Activated CD8-positive, alpha-beta memory T cell treated with anti-CD3 and anti-CD28 coated beads for 4 hours (primary cell): ENCODE data around the gene MYH15.
"Not testable (repeated sequence)": the region's sequence is repeated elsewhere in the genome, so short reads cannot be mapped to it uniquely, and the experiment has no call there.

Experiments
- DNase-seq, 2 donors: peaks; one replicate each; pipeline ENCODE4 v3.0.0-alpha.2; 2020; ENCODE audit warnings: low read depth in 2 of 2

MYH15 gene

GRCh38 chr3:108388136-108389132 lies 122.0 kb downstream of the MYH15 start:
- no peak for DNase-seq

GRCh38 chr3:108387063-108387462 lies 123.3 kb downstream of the MYH15 start:
- no peak for DNase-seq

DNA sequence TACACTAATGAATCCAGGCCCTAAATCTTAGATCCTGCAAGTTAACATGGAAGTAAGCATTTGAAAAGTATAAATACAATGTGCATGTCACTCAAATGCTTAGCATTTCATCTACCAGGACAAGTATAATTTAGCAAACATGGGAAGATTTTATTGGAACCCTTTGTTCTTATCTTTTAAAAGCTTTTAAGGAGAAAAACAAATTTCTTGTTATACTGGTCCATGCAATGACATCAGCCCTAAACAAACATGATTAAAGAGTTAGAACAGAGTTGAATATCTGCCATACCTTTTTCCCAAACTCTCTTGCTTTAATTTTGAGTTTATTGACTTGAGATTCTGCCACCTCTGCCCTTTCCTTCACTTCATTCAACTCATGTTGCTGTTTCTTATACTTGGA lies 127.1 kb downstream of the MYH15 start:
- DNase-seq: no peak

- DNase-seq: no peak
Measured at GRCh38 chr3:108381529-108382140, 128.8 kb downstream of the MYH15 start.

DNA sequence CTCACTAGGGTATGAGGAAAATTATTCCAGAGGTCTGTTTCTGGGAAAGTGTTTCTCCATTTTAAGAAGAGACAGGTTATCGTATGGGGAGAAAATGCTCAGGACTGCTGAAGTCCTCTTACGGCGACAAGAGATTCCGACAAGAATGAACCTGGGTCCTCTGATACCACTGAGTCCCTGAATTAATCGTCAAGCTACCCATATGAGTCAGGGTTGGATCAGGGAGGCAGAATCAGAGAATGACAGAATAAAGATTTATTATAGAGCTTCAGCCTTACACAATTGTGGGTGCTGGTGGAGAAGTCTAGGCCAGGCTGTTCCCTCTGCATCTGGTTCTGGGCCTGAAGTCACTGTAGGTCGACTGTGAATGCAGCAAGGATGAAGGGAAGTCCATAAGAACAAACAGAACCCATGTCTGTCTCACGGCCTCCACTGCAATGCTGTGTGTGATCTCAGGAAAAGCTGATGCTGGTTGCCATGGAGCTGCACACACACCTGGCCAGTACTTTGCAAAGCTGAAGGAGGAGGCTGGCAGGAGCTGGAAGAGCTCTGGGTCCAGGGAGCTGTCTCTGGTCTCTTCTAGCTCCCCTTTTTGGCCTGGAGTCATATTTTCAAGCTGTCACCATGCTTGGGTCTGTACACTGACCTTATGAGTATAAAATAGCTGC lies 130.1 kb downstream of the MYH15 start:
- DNase-seq: no peak

GRCh38 chr3:108378952-108379342 lies 131.4 kb downstream of the MYH15 start:
- DNase-seq: not testable (repeated sequence)

- DNase-seq: no peak
Measured at GRCh38 chr3:108378153-108378951, 132.0 kb downstream of the MYH15 start.

- DNase-seq: no peak
Measured at GRCh38 chr3:108377384-108377783, 133.0 kb downstream of the MYH15 start.

GRCh38 chr3:108376026-108376425 lies 134.4 kb downstream of the MYH15 start:
- DNase-seq: no peak

- DNase-seq: no peak
Measured at GRCh38 chr3:108359011-108359410, 151.4 kb downstream of the MYH15 start.

DNA sequence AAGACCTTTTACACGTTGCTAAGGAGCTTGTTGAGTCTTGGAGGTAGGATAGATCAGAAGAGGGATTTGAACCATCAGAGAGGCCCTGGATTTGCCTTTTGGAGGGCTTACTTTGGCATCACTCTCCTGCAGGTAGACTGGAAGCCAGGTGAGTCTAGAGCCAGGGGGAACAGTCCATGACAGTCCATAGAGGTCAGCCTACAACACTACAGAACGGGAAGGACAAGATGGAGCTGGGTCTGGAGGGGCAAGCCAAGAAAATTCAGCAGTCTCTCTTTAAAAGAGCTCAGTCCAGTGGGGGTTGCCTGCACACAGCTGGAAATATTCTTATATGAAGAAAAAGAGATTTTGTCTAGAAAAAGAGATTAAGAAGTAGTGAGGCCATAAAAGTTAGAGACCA lies 153.4 kb downstream of the MYH15 start:
- no peak for DNase-seq

GRCh38 chr3:108354562-108354961 lies 155.8 kb downstream of the MYH15 start:
- DNase-seq: no peak

DNA sequence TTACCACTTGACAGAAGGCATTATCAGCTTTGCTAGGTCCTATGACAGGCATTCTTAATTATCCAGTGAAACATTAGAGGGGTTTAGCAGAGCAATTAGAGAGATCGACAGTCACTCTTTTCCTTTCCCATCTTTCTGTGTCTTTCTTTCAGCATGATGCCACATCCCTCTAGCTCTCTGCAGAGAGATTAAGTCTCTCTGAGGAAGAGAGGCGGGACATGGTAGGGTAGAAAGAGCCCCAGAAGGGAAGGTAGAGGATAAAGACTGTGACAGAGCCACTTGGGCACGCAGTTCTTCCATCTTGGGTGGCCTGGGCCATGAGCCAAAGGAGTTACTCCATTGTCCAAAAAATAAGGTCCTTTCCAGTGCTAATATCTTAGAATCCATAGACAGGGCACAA lies 158.2 kb downstream of the MYH15 start:
- no peak for DNase-seq

- no peak for DNase-seq
Measured at GRCh38 chr3:108346301-108347227, 163.8 kb downstream of the MYH15 start.

DNA sequence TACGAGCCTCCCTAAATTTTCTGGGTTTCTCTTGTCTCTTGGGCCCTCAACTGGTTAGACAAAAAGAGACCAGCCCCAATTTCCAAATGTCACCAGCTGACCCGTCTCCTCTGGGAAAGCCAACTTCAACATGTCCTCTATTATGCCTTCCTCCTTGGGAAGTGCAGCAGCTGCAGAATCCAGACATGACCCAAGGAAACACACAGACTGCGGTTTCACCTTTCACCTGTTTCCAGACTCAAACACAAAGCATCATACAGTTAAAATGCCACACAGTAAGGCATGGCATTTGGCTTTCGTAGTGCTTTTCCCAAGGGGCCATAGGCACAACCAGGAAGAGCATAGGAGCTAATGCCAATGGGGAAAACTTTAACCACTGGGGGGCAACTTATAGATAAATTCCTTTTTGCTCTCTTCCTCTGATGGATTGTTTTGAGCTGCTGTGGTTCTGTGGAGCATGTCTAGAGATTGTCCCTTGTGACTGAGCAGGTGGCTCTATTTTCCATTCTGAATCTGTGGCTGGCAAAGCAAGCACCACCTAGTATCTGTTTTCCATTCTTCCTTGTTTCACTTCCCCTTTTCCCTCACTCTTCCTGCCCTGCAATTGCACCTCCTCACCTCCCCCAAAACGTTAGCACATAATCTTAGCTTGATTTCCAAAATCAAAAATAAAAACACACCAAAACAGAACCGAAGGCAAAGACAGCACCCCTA lies 164.7 kb downstream of the MYH15 start:
- DNase-seq: no peak

- DNase-seq: no peak
Measured at GRCh38 chr3:108343491-108343890, 166.9 kb downstream of the MYH15 start.

- DNase-seq: no peak
Measured at GRCh38 chr3:108342837-108343486, 167.4 kb downstream of the MYH15 start.

- no peak for DNase-seq
Measured at GRCh38 chr3:108341911-108342310, 168.5 kb downstream of the MYH15 start.

DNA sequence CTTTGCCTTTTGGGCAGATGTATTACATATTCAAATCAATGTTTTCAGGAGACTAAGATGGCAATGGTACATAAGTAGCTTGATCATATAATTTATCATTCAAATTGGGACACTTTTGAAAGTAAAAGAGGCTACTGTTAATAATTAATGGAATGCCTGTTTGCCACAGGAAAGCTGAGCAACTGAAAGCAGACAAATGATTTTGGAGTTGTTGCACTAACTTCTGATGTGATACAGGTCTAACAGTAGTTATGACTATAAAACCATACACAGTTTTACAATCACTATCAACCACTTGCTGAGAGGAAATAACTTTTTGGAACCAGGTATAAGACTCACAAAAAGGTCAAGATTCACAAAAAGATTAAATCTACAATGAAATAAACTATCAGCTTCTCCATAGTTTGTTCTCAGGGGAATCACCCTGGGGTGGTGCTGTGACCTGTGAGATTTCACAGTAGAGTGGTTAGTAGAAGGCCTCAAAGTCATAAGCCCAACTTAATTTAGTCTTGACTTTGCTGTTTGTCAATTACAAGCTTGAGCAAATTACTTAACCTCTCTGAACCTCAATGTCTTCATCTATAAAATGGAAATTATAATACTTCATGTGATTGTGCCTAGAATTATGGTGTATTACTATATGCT lies 171.4 kb downstream of the MYH15 start:
- DNase-seq: no peak
